HG02884 (cell line): ENCODE results near the gene CEMIP.

Experiments used
- ATAC-seq: cut with Tn5 transposase; IDR thresholded peaks from one replicate; pipeline ENCODE4 v1.9.1; 2021; ENCODE audit warnings: mild to moderate bottlenecking, moderate library complexity; ENCODE audit not compliant: unreplicated experiment

The CEMIP gene

GRCh38 chr15:80820092-80820491 is 40.9 kb downstream of the CEMIP start:
- ATAC-seq, result no peak

GRCh38 chr15:80822256-80822655 is 43.1 kb downstream of the CEMIP start:
- ATAC-seq, result no peak

DNA sequence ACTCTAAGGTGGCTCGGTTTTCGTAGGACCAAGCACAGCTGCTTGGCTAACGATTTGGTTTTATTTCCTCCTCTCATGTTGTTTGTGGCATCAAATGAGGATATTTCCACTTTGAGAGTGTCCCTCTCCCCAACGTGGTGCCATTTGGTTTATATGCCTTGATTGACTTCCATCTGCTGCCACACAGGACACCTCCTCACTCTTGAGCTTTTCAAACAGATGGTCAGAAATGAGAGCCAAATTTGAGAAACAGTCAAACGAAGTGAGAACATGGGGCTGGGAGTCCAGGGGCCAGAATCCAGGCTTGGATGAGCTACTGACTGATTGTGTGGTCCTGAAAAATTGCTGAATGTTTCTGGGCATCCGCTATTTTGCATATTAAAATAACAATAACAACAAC is 43.5 kb downstream of the CEMIP start:
- no peak for ATAC-seq

DNA sequence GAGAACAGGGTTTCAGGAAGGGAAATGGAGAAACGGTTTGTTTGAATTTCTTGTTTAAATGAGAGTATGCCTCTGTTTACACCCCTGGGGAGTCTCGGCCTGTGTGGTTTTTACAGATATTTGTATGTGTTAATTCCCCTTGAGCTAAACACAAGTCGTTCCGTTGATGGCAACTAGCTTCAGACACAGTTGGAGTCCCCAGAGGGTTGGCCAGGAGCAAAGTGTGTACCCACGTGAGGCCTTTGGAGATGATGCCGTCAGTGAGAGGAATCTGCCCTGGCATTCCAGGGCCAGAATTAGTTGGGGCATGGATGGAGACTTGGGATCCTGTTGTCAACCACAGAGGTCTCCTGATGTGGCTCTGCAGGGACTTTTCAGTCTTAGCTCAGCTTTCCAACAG is 44.0 kb downstream of the CEMIP start:
- ATAC-seq, result no peak

DNA sequence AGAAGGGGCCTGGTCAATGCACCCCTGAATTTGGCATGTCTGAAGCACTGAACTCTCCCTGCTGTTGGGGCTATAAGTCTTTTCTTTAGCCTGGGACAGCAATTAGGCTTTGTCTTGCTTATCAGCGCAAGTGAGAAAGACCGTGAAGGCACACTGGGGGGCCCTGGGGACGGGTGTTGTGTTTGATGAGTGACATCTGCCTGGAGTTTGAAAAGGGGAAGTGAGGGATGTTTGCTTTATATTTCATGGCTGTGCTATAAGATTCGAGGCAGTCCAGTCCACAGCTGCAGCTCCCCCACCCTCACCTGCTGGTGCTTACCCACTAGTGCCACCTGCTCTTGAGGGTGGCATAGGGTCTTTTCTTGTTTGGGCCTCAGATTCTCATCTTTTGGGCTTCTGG is 44.8 kb downstream of the CEMIP start:
- ATAC-seq, result no peak

- ATAC-seq, result no peak
Measured at GRCh38 chr15:80825361-80826030, 46.3 kb downstream of the CEMIP start.

DNA sequence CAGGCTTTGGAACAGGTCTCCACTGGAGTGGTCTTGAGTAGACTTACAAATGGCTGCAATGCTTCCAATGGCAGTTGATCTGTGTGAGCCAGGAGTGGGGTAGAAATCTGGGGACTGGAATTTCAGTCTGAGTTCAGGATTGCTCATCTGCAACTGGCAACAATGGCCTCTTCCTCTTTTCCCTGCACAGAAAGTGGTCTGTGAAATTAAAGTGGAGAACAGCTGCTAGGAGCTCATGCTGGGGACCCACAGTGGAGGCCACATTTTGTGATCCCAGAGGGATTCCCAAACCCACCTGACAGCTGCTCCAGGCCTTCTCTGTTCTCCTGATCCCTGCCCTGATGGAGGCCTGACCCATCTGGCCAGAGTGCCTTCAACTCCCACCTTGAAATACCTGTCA is 49.6 kb downstream of the CEMIP start:
- ATAC-seq, result no peak

GRCh38 chr15:80830677-80831076 is 51.5 kb downstream of the CEMIP start:
- no peak for ATAC-seq

- ATAC-seq, result no peak
Measured at GRCh38 chr15:80831192-80831591, 52.0 kb downstream of the CEMIP start.

DNA sequence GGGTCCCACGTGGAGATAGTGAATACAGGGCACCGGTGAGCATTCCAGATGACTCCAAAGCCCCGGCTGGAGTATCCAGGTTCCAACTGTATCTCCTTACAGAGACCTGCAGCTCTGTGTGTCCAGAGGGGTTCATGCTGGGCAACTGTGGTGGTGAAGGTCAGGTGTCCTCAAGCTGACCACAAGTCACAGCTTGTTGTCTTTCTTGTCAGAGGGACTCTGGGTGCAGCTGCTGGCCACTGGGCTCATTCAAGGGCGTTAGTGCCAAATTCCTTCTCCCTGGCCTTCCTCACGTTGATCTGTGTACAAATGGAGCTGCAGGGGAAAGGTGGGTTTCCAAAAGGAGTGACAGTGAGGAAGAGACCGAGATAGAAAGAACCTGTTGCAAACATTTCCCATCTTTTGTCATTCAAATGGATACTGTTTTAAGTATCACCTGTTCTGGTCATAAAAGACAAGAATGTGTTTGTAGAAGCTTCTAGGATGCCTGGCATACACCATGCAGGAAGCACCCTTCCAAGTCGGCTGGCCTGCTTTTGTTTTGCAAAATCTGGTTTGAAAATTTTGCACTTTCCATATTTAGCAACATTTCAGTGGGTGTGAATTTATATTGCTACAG is 52.5 kb downstream of the CEMIP start:
- no peak for ATAC-seq

DNA sequence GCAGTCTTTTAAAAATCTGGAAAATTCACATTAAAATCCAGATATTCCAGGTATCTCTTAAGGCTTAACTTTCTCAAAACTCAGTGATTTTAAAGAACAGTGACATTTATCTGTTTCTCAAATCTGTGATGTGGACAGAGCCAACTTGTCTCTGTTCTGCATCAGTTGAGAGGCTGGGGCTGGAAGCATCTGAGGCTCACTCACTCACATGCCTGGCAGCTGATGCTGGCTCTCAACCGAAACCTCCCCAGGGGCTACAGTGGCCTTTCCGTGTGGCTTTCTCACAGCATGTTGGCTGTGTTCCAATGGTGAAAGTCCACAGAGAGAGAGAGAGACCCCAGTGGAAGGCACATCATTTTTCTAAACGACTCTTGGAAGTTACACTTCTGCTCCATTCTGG is 53.5 kb downstream of the CEMIP start:
- ATAC-seq, result no peak

GRCh38 chr15:80834402-80834801 is 55.2 kb downstream of the CEMIP start:
- ATAC-seq, result no peak

GRCh38 chr15:80834906-80835305 is 55.7 kb downstream of the CEMIP start:
- no peak for ATAC-seq

GRCh38 chr15:80835336-80835735 is 56.2 kb downstream of the CEMIP start:
- no peak for ATAC-seq

DNA sequence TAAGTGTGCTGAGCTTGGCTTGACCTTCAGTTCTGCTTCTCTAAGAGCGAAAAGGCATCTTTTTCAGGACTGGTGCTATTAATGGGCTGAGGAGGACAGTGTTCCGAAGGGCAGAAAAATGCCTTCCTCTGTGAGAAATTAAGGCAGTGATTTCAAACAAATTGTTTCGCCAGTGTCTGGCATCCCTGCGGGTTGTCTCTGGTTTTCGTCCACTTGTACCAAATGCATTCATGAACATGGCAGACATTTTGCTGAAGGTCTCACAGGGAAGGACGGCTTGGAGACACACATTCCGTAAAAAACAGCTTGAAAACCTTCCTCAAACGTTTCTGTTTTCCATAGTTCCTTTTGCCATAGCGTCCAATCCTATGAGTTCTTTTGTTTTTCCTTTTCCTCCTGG is 57.1 kb downstream of the CEMIP start:
- no peak for ATAC-seq

DNA sequence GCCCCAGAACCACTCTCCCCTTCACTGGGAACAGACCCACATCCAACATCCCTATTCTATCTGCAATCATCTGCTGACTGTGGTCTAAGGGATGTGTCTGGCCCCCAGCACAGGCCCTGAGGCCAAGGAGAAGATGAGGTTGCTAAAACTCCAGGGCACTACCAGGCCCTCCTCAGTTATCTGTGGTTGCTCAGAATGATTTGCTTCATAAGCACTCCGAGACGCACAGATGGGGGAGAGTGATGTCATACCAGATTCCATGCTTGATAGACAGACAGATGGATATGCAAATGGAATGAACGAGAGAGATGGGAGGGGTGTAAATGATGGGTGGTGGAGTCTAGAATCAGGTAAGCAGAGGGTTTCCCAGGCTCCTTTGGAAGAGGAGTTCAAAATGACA is 57.8 kb downstream of the CEMIP start:
- ATAC-seq, result no peak

DNA sequence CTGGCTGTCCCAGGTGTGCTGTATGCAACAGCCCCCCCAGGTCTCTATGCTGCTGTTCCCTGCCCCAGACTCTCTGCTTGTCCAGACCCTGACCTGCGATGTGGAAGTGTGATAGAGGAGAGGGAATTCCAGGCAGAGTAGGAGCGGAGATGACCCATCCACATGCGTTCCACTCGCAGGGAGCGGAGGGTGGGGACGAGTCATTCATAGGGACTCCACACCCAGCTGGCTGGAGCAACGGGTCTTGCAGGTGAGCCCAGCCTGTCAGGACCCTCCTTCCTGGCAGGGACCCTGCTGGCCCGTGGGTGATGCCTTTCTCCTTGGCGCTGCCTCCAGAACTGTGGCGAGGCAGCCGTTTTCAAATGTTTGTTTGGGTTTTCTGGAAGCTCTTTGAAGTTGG is 58.8 kb downstream of the CEMIP start:
- no peak for ATAC-seq

DNA sequence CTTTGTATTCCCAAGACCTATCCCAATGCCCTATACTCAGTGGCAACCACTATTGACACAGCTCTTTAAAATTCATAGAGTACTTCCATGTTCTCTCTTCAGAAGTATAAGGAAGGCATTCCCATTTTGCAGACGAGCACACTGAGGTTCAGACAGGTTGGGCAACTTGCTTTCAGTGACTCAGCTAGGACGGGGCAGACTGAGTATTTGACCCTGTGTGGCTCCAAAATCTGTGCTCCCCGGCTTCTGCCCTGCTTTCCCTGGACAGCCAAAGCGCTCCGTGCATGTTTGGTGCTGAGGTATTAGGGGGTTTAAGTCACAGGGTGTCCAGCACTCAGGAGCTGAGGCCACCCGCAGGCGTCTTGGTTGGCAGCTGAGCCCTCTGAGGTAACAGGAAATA is 59.5 kb downstream of the CEMIP start:
- no peak for ATAC-seq

GRCh38 chr15:80839764-80840130 is 60.6 kb downstream of the CEMIP start:
- ATAC-seq, result no peak

DNA sequence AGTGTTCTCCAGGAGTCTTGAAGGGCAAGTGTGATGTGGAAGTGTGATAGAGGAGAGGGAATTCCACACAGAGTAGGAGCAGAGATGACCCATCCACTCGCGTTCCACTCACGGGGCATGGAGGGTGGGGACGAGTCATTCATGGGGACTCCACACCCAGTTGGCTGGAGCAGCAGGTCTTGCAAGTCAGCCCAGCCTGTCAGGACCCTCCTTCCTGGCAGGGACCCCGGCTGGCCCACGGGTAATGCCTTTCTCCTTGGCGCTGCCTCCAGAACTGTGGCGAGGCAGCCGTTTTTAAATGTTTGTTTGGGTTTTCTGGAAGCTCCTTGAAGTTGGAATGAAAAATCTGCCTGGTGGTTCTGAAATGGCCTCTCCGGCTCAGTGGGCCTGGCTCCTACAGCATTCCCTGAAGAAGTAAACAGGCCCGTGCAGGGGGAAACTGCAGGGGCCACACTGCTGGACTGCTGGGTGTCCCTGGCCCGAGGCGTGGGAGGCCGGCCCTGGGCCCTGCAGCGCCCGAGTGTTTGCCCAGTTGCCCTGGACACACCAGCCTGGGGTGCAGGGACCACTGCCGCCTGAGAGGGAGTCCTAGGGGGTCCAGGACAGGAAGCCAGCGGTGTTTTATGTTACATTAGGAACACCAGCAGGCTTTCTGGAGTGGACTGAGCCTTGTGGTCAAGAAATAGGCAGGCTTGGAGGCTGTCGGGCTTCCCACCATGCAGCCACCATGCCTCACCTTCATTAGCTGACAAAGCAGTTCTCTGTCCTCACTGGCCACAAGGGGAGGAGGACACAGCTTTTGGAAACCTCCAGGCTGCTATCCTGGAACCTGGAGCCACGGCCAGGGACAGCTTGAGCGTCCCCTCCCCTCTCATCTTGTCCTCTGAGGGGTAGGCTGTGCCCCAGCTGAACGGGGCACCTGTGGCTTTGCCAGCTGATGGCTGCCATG is 61.3 kb downstream of the CEMIP start:
- no peak for ATAC-seq

DNA sequence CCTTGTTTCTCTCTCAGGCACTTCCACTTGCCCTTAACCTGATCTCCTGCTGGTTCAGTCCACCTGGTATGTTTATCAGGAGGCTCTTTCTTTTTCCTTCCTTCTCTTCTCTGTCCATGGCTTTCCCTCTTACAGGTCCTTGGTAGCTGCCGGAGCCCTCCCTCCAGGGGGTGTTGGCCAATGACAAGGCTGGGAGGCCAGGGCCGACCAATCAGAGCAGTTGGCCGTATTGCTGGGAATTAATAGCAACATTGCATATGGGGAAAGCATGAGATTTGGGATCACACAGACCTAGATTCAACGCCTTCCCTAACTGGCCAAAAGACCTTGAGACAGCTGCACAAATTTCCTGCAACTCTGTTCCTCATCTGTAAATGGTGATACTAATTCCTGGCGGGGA is 62.4 kb downstream of the CEMIP start:
- no peak for ATAC-seq
